Spinal cord (tissue), 10 donors: Measurements from ENCODE around the gene MUC5B. TPM values are rescaled to one million over a fixed set of nuclear protein-coding genes. Genes with fewer than 3 reads are reported as not detected.
"Not testable (repeated sequence)": the region's sequence is repeated elsewhere in the genome, so short reads cannot be mapped to it uniquely, and the experiment has no call there.

Experiments used
- DNase-seq, 6 donors: peaks; one replicate each; pipeline versions ENCODE4 v3.0.0 to v3.0.0-alpha.2; 2013 to 2015; ENCODE audit warnings: low spot score in 6 of 6, low read depth in 4 of 6
- H3K27ac ChIP-seq: one replicate; pipeline ENCODE4 v1.5.1; 2013; ENCODE audit warnings: low read depth, low read length, control low read depth
- H3K27me3 ChIP-seq: one replicate; pipeline ENCODE4 v1.6.1; 2013; ENCODE audit warnings: low read length; ENCODE audit not compliant: control insufficient read depth, insufficient read depth
- H3K36me3 ChIP-seq: one replicate; pipeline ENCODE4 v1.6.1; 2013; ENCODE audit warnings: low read length; ENCODE audit not compliant: control insufficient read depth, insufficient read depth
- H3K4me1 ChIP-seq: one replicate; pipeline ENCODE4 v1.6.1; 2013; ENCODE audit warnings: low read length; ENCODE audit not compliant: control insufficient read depth, insufficient read depth
- H3K4me3 ChIP-seq: one replicate; pipeline ENCODE4 v1.5.1; 2013; ENCODE audit warnings: low read depth, low read length, control low read depth
- H3K9me3 ChIP-seq: one replicate; pipeline ENCODE4 v1.6.1; 2013; ENCODE audit warnings: low read length; ENCODE audit not compliant: control insufficient read depth, insufficient read depth
- WGBS: methylation state at CpG from one replicate; pipeline ENCODE4 v1.1.5; 2013; ENCODE audit warnings: missing lambda C conversion rate; ENCODE audit not compliant: insufficient coverage; 5-methylcytosine and 5-hydroxymethylcytosine counted together
- polyA plus RNA-seq, 2 donors: library from polyadenylated mRNA; unstranded; fragments of 120-200 nt; gene quantifications; one replicate each; pipeline ENCODE4 v1.2.1, GENCODE V29; 2013; ENCODE audit not compliant: insufficient read length in 2 of 2
- total RNA-seq, 2 donors: library from RNA; depleted of rRNA in 1 of 2; stranded (reverse); fragments of 120-200 nt in 1 of 2; fragments of >200 nt in 1 of 2; gene quantifications; one replicate each; pipeline versions ENCODE4 v1.2.3 to v1.2.4, GENCODE V29; 2013 to 2014
- donor health status: healthy.

MUC5B gene
- total and polyA plus RNA-seq, 4 donors = 0.17 to 0.44 (median 0.21) TPM; not detected in 1

- DNase-seq, H3K36me3 ChIP-seq, H3K4me3 ChIP-seq, H3K27ac ChIP-seq, H3K4me1 ChIP-seq, H3K9me3 ChIP-seq, H3K27me3 ChIP-seq: not testable (repeated sequence)
- WGBS = 96% methylated on average over 8 of the region's 14 CpGs
Observed at GRCh38 chr11:1247026-1247425, 24.2 kb downstream of the MUC5B start.

DNA sequence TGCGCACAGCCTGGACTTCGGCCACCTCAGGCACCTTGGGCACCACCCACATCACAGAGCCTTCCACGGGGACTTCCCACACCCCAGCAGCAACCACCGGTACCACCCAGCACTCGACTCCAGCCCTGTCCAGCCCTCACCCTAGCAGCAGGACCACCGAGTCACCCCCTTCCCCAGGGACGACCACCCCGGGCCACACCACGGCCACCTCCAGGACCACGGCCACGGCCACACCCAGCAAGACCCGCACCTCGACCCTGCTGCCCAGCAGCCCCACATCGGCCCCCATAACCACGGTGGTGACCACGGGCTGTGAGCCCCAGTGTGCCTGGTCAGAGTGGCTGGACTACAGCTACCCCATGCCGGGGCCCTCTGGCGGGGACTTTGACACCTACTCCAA lies 26.1 kb downstream of the MUC5B start:
- no CpG with 5 or more reads among the region's 18 CpGs for WGBS
- not testable (repeated sequence) for H3K9me3 ChIP-seq, DNase-seq, H3K27ac ChIP-seq, H3K4me1 ChIP-seq, H3K27me3 ChIP-seq, H3K4me3 ChIP-seq, H3K36me3 ChIP-seq

DNA sequence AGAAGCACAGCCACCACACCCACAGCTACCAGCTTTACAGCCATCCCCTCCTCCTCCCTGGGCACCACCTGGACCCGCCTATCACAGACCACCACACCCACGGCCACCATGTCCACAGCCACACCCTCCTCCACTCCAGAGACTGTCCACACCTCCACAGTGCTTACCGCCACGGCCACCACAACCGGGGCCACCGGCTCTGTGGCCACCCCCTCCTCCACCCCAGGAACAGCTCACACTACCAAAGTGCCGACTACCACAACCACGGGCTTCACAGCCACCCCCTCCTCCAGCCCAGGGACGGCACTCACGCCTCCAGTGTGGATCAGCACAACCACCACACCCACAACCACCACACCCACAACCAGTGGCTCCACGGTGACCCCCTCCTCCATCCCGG lies 27.5 kb downstream of the MUC5B start:
- not testable (repeated sequence) for H3K9me3 ChIP-seq, H3K27me3 ChIP-seq, H3K4me3 ChIP-seq, H3K36me3 ChIP-seq, DNase-seq, H3K4me1 ChIP-seq, H3K27ac ChIP-seq
- WGBS = 93% methylated on average over 4 of the region's 12 CpGs

GRCh38 chr11:1251236-1251770 lies 28.4 kb downstream of the MUC5B start:
- H3K27me3 ChIP-seq = no peaks in the 10 kb centered on the region
- no peak overlapping the region for H3K4me3 ChIP-seq
- WGBS = 95% methylated on average over 16 of the region's 16 CpGs
- H3K27ac ChIP-seq = no peak overlapping the region
- H3K36me3 ChIP-seq = no peaks in the 10 kb centered on the region
- no peaks in the 10 kb centered on the region for H3K4me1 ChIP-seq
- no peak for DNase-seq
- no peaks in the 10 kb centered on the region for H3K9me3 ChIP-seq

DNA sequence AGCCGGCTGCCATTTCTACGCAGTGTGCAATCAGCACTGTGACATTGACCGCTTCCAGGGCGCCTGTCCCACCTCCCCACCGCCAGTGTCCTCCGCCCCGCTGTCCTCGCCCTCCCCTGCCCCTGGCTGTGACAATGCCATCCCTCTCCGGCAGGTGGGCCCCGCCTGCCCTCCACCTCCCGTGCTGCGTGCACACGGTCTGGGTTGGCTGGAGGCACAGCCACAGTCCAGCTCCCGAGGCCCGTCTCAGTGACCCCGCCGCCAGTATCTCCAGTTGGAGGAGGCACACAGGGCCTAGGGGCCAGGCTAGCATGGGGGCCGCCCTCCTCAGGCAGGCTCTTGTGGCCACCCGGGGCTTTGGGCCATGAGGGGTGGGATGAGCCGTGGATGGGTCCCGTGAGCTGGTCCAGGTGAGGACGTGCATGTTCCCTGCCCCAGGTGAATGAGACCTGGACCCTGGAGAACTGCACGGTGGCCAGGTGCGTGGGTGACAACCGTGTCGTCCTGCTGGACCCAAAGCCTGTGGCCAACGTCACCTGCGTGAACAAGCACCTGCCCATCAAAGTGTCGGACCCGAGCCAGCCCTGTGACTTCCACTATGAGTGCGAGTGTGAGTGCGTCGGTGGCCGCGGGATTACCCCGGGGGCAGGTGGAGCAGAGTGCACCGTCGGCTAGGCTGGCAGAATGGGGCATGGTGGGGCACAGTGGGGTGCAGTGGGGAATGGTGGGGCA lies 29.7 kb downstream of the MUC5B start:
- H3K9me3 ChIP-seq = no peaks in the 10 kb centered on the region
- H3K4me3 ChIP-seq = no peak overlapping the region
- no peak for DNase-seq
- H3K27ac ChIP-seq = no peak overlapping the region
- no peaks in the 10 kb centered on the region for H3K27me3 ChIP-seq
- 90% methylated on average over 30 of the region's 38 CpGs for WGBS
- H3K4me1 ChIP-seq = no peaks in the 10 kb centered on the region
- H3K36me3 ChIP-seq = no peaks in the 10 kb centered on the region

GRCh38 chr11:1253103-1253485 lies 30.2 kb downstream of the MUC5B start:
- H3K4me3 ChIP-seq = no peak overlapping the region
- no peaks in the 10 kb centered on the region for H3K9me3 ChIP-seq
- no peaks in the 10 kb centered on the region for H3K27me3 ChIP-seq
- no peak for DNase-seq
- no peaks in the 10 kb centered on the region for H3K36me3 ChIP-seq
- no peaks in the 10 kb centered on the region for H3K4me1 ChIP-seq
- WGBS = 83% methylated on average over 9 of the region's 9 CpGs
- H3K27ac ChIP-seq = no peak overlapping the region

GRCh38 chr11:1254086-1254648 lies 31.3 kb downstream of the MUC5B start:
- no peaks in the 10 kb centered on the region for H3K36me3 ChIP-seq
- 94% methylated on average over 22 of the region's 22 CpGs for WGBS

DNA sequence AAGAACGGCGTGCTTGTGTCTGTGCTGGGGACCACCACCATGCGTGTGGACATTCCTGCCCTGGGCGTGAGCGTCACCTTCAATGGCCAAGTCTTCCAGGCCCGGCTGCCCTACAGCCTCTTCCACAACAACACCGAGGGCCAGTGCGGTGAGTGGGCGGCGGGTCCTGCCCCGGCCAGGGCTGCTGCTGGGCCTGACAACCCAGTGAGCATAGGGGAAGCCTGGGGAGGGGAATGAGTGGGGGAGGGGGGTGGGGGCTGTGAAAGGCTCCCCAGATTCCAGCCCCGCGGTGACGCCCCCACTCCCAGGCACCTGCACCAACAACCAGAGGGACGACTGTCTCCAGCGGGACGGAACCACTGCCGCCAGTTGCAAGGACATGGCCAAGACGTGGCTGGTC lies 31.9 kb downstream of the MUC5B start:
- 86% methylated on average over 10 of the region's 19 CpGs for WGBS
- no peaks in the 10 kb centered on the region for H3K4me1 ChIP-seq
- no peaks in the 10 kb centered on the region for H3K27me3 ChIP-seq
- no peak overlapping the region for H3K27ac ChIP-seq
- no peaks in the 10 kb centered on the region for H3K36me3 ChIP-seq
- no peak for DNase-seq
- H3K9me3 ChIP-seq = no peaks in the 10 kb centered on the region
- no peak overlapping the region for H3K4me3 ChIP-seq

More at GRCh38 chr11:1254086-1254648, 31.3 kb downstream of the MUC5B start:
- Histone ChIP-seq H3K27ac (no peak overlapping the region), H3K4me1 (no peaks in the 10 kb centered on the region), H3K27me3 (no peaks in the 10 kb centered on the region), H3K9me3 (no peaks in the 10 kb centered on the region), H3K4me3 (no peak overlapping the region)
- DNase-seq = no peak

DNA sequence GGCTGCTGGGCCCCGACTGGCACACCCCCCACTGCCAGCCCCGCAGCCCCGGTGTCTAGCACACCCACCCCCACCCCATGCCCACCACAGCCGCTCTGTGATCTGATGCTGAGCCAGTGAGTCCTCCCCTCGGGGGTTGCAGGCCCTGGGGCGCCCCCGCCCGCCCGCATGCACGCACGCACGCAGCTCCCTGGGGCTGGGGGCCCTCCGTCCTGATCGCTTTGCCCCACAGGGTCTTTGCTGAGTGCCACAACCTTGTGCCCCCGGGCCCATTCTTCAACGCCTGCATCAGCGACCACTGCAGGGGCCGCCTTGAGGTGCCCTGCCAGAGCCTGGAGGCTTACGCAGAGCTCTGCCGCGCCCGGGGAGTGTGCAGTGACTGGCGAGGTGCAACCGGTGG lies 32.3 kb downstream of the MUC5B start:
- no peak overlapping the region for H3K27ac ChIP-seq
- H3K9me3 ChIP-seq = no peaks in the 10 kb centered on the region
- 85% methylated on average over 21 of the region's 24 CpGs for WGBS
- no peaks in the 10 kb centered on the region for H3K27me3 ChIP-seq
- no peak for DNase-seq
- H3K36me3 ChIP-seq = no peaks in the 10 kb centered on the region
- no peaks in the 10 kb centered on the region for H3K4me1 ChIP-seq
- H3K4me3 ChIP-seq = no peak overlapping the region
